Loucy (cell line): Measurements from ENCODE around the gene ESCO1.
"Not testable (repeated sequence)": the region's sequence is repeated elsewhere in the genome, so short reads cannot be mapped to it uniquely, and the experiment has no call there.

ENCODE experiments used
- H2AFZ ChIP-seq: fragments of 200-600 bp; sonication (generic); 2 replicates; pipeline ENCODE4 v1.6.0; 2016; ENCODE audit warnings: antibody characterized with exemption, mild to moderate bottlenecking, low read length, moderate library complexity
- H3F3A ChIP-seq: fragments of 200-600 bp; 2 replicates; pipeline ENCODE4 v1.6.0; 2016; ENCODE audit warnings: antibody characterized with exemption, low read depth, mild to moderate bottlenecking
- H3K27me3 ChIP-seq: fragments of 200-600 bp; sonication (generic); 2 replicates; pipeline ENCODE4 v1.6.1; 2014; ENCODE audit warnings: low read length, mild to moderate bottlenecking; ENCODE audit not compliant: insufficient read depth, poor library complexity, severe bottlenecking
- H3K36me3 ChIP-seq: fragments of 200-600 bp; sonication (generic); 2 replicates; pipeline ENCODE4 v1.6.1; 2016; ENCODE audit warnings: low read length; ENCODE audit not compliant: insufficient read depth
- H3K4me1 ChIP-seq: fragments of 200-600 bp; sonication (generic); 2 replicates; pipeline ENCODE4 v1.5.1; 2014; ENCODE audit warnings: low read length, mild to moderate bottlenecking; ENCODE audit not compliant: insufficient read depth, poor library complexity, severe bottlenecking
- H3K4me2 ChIP-seq: fragments of 200-600 bp; sonication (generic); 2 replicates; pipeline ENCODE4 v1.6.0; 2014; ENCODE audit warnings: antibody characterized with exemption, low read length, low read depth, mild to moderate bottlenecking; ENCODE audit not compliant: poor library complexity, severe bottlenecking
- H3K4me3 ChIP-seq: fragments of 200-600 bp; sonication (generic); 2 replicates; pipeline ENCODE4 v1.5.1; 2014; ENCODE audit warnings: low read length, mild to moderate bottlenecking, mixed read lengths; ENCODE audit not compliant: poor library complexity, severe bottlenecking
- H3K79me2 ChIP-seq: fragments of 200-600 bp; sonication (generic); 2 replicates; pipeline ENCODE4 v1.6.1; 2014; ENCODE audit warnings: low read length; ENCODE audit not compliant: insufficient read depth
- H3K9ac ChIP-seq: fragments of 200-600 bp; sonication (generic); 2 replicates; pipeline ENCODE4 v1.6.0; 2014; ENCODE audit warnings: mild to moderate bottlenecking, low read depth, low read length, moderate library complexity; ENCODE audit not compliant: poor library complexity, severe bottlenecking
- H3K9me2 ChIP-seq: fragments of 200-600 bp; sonication (generic); replicated peaks from 2 replicates; pipeline ENCODE4 v1.6.1; 2016; ENCODE audit warnings: low read depth, low read length, mixed read lengths
- H3K9me3 ChIP-seq: fragments of 200-600 bp; sonication (generic); 2 replicates; pipeline ENCODE4 v1.6.1; 2014; ENCODE audit warnings: mild to moderate bottlenecking, antibody characterized with exemption, low read length, low read depth; ENCODE audit not compliant: insufficient read depth
- H4K20me1 ChIP-seq: fragments of 200-600 bp; sonication (generic); 2 replicates; pipeline ENCODE4 v1.6.0; 2014; ENCODE audit warnings: antibody characterized with exemption, low read length, mild to moderate bottlenecking; ENCODE audit not compliant: insufficient read depth, poor library complexity, severe bottlenecking
- EZH2phosphoT487 ChIP-seq: fragments of 200-600 bp; IDR thresholded peaks from 2 replicates; pipeline ENCODE4 v1.6.1; 2018; ENCODE audit warnings: antibody characterized with exemption, mild to moderate bottlenecking, moderate library complexity, borderline replicate concordance
- TF ChIP-seq, protein P1 (sequence below): fragments of 200-600 bp; sonication (generic); conservative IDR thresholded peaks from 2 replicates; pipeline ENCODE4 v1.5.1; 2014; ENCODE audit warnings: mild to moderate bottlenecking, antibody characterized with exemption, low read length

The ESCO1 gene

GRCh38 chr18:21600526-21601410 lies at the start of gene ESCO1:
Gene ESCO1, minus strand, starts transcription at chr18:21600704. Its CDS starts 25,861 bp downstream, at chr18:21574843.
- TF ChIP-seq EZH2phosphoT487 = no peak
- TF ChIP-seq, protein P1, sequence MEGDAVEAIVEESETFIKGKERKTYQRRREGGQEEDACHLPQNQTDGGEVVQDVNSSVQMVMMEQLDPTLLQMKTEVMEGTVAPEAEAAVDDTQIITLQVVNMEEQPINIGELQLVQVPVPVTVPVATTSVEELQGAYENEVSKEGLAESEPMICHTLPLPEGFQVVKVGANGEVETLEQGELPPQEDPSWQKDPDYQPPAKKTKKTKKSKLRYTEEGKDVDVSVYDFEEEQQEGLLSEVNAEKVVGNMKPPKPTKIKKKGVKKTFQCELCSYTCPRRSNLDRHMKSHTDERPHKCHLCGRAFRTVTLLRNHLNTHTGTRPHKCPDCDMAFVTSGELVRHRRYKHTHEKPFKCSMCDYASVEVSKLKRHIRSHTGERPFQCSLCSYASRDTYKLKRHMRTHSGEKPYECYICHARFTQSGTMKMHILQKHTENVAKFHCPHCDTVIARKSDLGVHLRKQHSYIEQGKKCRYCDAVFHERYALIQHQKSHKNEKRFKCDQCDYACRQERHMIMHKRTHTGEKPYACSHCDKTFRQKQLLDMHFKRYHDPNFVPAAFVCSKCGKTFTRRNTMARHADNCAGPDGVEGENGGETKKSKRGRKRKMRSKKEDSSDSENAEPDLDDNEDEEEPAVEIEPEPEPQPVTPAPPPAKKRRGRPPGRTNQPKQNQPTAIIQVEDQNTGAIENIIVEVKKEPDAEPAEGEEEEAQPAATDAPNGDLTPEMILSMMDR = peak; percentile 64
- Histone ChIP-seq H2AFZ (peak within 1 kb of the TSS; percentile 97), H3K4me3 (peak within 1 kb of the TSS; percentile 91), H3K9ac (peak within 1 kb of the TSS; percentile 91), H4K20me1 (peaks cover 37% of the 10 kb centered on the region), H3K9me3 (no peaks in the 10 kb centered on the region), H3K4me1 (peaks cover 33% of the 10 kb centered on the region), H3K79me2 (peaks cover 42% of the 10 kb centered on the region), H3K4me2 (peak within 1 kb of the TSS; percentile 85), H3K9me2 (no peaks in the 10 kb centered on the region), H3K36me3 (no peaks in the 10 kb centered on the region), H3F3A (0 out of 2 replicates have a peak, but pooled peaks cover 3% of the 10 kb centered on the region), H3K27me3 (no peaks in the 10 kb centered on the region)

DNA sequence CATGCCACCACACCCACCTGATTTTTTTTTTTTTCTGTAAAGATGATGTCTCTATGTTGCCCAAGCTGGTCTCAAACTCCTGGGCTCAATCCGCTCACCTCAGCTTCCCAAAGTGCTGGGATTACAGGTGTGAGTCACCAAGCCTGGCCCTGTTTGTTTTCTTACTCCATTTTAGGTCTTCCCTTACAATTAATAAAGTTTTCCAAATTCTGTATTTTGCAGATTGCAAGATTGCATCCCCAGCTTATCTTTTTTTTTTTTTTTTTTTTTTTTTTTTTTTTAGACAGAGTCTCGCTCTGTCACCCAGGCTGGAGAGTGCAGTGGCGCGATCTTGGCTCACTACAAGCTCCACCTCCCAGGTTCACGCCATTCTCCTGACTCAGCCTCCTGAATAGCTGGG lies 39.9 kb upstream of the ESCO1 start:
- not testable (repeated sequence) for H3K27me3 ChIP-seq, H3K4me1 ChIP-seq, H3K9ac ChIP-seq, H4K20me1 ChIP-seq, H3K9me3 ChIP-seq, H3K79me2 ChIP-seq, H3K36me3 ChIP-seq, H3K4me3 ChIP-seq, H2AFZ ChIP-seq, H3K4me2 ChIP-seq, H3K9me2 ChIP-seq, H3F3A ChIP-seq

GRCh38 chr18:21638822-21639221 lies 38.3 kb upstream of the ESCO1 start:
- H4K20me1 ChIP-seq = no peaks in the 10 kb centered on the region
- H3K4me1 ChIP-seq = peaks cover 4% of the 10 kb centered on the region
- peaks cover 4% of the 10 kb centered on the region; the same call in 1 of the 2 replicates for H3K36me3 ChIP-seq
- no peak overlapping the region for H3K9ac ChIP-seq
- H3K9me2 ChIP-seq = no peaks in the 10 kb centered on the region
- no peak overlapping the region for H3K4me3 ChIP-seq
- no peaks in the 10 kb centered on the region for H3F3A ChIP-seq
- no peaks in the 10 kb centered on the region for H3K9me3 ChIP-seq
- H3K79me2 ChIP-seq = no peaks in the 10 kb centered on the region
- H3K4me2 ChIP-seq = no peak overlapping the region
- no peaks in the 10 kb centered on the region for H3K27me3 ChIP-seq
- TF ChIP-seq, protein P1 = no peak
- no peak for TF ChIP-seq EZH2phosphoT487
- no peak overlapping the region for H2AFZ ChIP-seq
